Measurements from ENCODE around the gene OR10J1.

- no peak for TF ChIP-seq POLR2A (IDR thresholded peaks at IDR 0.05; ENCODE audit: low read depth, low read length)
- TF ChIP-seq POLR2AphosphoS5 (IDR thresholded peaks at IDR 0.05; ENCODE audit: low read depth, low read length): no peak
These were observed 5.0 kb downstream of the OR10J1 start for GRCh38 chr1:159444511-159444910.

Measured in GM12891 (cell line).